Activated T-helper 9 cell treated with anti-CD3 and anti-CD28 coated beads, Interleukin-2, amount 50 U/mL, for 16 hours (primary cell): Measurements from ENCODE around the gene OR51V1.
"Not testable (repeated sequence)": the region's sequence is repeated elsewhere in the genome, so short reads cannot be mapped to it uniquely, and the experiment has no call there.

Experiments
- DNase-seq: peaks from one replicate; pipeline ENCODE4 v3.0.0-alpha.2; 2020; ENCODE audit warnings: low read depth

The OR51V1 gene, protein sequence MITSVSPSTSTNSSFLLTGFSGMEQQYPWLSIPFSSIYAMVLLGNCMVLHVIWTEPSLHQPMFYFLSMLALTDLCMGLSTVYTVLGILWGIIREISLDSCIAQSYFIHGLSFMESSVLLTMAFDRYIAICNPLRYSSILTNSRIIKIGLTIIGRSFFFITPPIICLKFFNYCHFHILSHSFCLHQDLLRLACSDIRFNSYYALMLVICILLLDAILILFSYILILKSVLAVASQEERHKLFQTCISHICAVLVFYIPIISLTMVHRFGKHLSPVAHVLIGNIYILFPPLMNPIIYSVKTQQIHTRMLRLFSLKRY

GRCh38 chr11:5200582-5200981 is at the start of gene OR51V1:
OR51V1 (minus strand) TSS chr11:5200682; CDS start chr11:5200682, 0 bp downstream.
- DNase-seq, result no peak

GRCh38 chr11:5249807-5250396 is 49.4 kb upstream of the OR51V1 start, which contains the start of gene HBG1:
HBG1 (minus strand) TSS chr11:5249857; CDS start chr11:5249804, 53 bp downstream.
- not testable (repeated sequence) for DNase-seq

- DNase-seq, result not testable (repeated sequence)
These were observed 48.0 kb upstream of the OR51V1 start for GRCh38 chr11:5248498-5248897.

GRCh38 chr11:5247472-5248192 is 47.1 kb upstream of the OR51V1 start:
- DNase-seq, result no peak

- no peak for DNase-seq
These were observed 46.4 kb upstream of the OR51V1 start for GRCh38 chr11:5246772-5247471.

- no peak for DNase-seq
These were observed 44.7 kb upstream of the OR51V1 start for GRCh38 chr11:5245155-5245554.

DNA sequence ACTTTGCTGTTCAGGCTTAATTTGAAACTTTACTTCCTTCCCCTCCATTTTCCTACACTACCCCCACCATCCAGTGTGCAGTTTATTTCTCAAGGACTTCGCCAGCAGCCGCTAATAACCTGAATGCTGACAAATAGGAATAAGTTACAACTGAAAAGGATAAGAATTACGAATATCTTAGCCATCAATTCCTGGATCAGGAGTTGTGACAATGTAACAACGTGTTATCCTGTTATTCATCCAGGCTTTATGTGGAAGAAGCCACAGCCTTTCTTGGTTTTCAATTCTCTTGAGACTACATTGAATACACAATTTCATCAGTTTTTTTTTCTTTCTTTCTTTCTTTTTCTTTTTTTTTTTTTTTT is 43.3 kb upstream of the OR51V1 start:
- no peak for DNase-seq

DNA sequence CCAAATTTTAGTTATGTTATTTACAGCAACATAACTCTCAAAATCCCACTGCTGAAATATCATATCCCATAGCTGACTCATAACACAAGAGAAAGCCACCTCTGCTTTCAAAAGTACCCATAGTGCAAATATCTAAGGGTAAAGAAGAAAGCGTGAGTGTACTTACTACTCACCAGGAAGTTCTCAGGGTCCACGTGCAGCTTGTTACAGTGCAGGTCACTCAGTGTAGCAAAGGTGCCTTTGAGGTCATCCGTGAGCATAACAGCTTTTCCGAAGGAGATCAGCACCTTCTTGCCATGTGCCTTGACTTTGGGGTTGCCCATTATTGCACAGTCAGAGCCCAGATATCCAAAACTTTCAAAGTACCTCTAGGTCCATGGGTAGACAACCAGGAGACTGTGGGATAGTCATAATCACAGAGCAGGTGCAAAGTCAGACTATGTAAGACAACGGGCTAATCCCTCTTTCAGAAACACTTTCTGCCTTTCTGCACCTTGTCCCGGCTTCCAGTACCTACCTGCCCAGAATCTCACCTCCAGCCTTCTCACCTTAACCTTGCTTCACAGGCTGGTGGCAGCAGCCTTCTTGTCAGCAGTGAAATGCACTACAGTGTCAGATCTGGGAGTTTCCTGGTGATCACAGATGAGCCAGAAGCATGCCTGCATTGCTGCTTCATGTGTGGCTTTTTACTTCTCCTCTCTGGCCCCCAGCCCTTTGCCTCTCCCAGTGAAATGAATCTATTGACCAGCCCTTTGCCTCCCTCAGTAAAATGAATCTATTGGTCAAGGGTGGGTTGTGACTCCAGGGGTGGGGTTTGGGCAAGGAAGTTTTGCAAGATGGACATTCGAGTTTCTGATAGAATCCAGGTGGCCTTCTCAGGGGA is 42.7 kb upstream of the OR51V1 start:
- no peak for DNase-seq

DNA sequence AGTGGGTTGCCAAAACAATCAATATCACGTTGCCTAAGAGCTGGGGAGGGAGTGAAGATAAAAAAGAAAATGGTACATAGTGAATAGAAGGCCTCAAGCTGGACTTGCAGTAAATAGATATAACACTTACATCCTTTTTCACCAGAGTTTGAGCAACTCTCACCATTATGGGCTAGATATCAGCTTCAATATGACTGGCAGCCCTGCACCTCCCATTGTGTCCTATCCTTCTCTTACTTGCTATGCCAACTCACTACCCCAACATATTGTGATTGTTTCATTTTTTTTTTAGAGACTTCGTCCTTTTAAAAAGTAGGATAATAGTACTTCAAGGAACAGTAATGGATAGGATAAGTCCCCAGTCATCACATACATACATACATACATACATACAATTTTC is 41.7 kb upstream of the OR51V1 start:
- no peak for DNase-seq

GRCh38 chr11:5241458-5241857 is 41.0 kb upstream of the OR51V1 start:
- DNase-seq, result no peak

GRCh38 chr11:5240458-5240857 is 40.0 kb upstream of the OR51V1 start:
- no peak for DNase-seq

GRCh38 chr11:5240056-5240455 is 39.6 kb upstream of the OR51V1 start:
- no peak for DNase-seq

DNA sequence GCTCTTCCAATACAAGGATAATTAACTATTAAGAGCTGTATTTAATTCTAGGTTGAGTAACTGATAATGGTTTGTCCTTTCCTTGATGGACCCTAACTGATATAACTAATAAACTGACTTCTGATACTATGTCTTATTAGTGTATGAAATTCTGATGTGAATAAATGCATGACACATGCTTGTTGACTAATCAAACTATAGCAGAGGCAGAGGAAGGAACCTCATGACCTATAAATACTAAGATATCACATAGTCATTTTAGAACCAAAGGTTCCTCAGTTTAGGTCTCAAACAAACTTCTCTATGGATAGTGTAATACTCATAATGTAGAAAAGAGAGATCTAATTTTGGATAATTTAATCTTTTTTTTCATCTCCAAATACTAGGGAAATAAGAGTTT is 38.6 kb upstream of the OR51V1 start:
- no peak for DNase-seq

DNA sequence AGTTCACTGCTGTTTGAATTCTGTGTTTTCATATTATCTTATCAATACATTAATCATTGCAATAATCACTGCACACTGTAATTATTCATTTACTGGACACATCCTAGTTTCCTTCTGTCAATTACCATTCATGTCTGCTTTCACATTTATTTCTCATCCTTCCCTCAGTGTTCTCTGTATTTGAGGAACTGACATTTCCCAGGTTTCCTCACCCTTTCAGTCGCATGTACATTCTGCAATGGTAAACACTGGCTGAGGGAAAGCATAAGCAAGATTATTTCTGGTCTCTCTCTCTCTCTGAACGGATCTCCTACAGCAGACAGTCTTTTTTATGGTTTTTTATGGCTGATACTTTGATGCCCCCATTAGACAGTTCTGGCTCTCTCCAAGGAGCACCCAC is 38.0 kb upstream of the OR51V1 start:
- DNase-seq, result no peak

DNA sequence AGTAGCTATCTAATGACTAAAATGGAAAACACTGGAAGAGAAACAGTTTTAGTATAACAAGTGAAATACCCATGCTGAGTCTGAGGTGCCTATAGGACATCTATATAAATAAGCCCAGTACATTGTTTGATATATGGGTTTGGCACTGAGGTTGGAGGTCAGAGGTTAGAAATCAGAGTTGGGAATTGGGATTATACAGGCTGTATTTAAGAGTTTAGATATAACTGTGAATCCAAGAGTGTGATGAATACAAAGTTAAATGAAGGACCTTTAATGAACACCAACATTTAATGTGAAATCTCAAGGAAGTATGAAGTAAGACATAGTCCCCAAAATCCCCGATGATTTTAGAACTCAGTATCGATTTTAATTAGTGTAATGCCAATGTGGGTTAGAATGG is 36.9 kb upstream of the OR51V1 start:
- DNase-seq, result no peak

DNA sequence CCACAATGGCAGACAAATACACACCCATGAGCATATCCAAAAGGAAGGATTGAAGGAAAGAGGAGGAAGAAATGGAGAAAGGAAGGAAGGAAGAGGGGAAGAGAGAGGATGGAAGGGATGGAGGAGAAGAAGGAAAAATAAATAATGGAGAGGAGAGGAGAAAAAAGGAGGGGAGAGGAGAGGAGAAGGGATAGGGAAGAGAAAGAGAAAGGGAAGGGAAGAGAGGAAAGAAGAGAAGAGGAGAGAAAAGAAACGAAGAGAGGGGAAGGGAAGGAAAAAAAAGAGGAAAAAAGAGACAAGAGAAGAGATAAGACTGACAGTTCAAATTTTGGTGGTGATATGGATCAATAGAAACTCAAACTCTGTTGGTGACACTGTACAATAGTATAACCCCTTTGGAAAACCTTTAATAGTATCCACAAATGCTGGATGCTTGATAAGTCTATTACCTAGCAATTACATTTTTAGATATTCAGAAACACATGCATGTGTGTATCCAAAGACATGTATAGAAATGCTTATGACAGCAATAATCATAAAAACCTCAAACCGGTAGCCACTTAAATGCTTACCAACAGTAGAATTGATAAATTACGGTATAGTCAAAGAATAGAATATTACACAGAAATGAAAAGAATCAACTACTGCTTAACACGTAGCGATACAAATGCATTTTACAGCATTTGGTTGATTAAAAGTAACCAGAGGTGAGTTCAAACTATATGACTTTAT is 35.0 kb upstream of the OR51V1 start:
- DNase-seq, result no peak

- no peak for DNase-seq
These were observed 33.9 kb upstream of the OR51V1 start, which contains the start of gene HBD for GRCh38 chr11:5234381-5234834. HBD (minus strand) TSS chr11:5234483; CDS start chr11:5234433, 50 bp downstream.

GRCh38 chr11:5233307-5233706 is 32.8 kb upstream of the OR51V1 start:
- DNase-seq, result no peak

DNA sequence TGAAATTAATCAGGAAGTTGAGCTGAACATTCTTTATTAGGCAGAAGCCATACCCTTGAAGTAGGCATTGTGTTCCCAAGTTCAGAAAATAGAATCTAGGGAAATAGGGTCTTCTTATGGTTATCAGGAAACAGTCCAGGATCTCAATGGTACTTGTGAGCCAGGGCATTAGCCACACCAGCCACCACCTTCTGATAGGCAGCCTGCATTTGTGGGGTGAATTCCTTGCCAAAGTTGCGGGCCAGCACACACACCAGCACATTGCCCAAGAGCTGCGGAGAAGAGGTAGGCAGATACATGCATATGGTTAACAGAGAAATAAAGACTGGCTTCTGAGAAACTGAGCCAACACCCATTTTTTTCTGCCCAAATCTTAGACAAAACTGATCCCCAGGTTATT is 32.3 kb upstream of the OR51V1 start:
- DNase-seq, result no peak

- no peak for DNase-seq
These were observed 31.7 kb upstream of the OR51V1 start for GRCh38 chr11:5232176-5232575.

DNA sequence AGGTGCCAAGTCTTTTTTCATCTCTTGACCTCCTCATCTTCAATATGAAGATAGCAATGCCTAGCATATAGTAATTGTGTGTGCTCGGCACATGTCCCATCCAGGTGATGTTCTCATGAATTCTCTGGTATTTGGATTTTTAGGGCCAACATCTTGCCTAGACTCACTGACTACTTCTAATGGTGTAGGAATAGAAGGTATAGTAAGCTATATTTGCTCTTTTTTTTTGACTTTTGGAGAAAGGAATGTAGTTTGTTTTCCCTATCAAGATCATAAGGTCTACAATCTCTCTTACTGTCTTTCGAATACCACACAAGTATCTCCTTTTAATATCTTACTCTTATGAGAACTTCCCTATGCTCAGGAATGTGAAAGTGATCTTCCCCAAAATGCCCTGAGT is 30.6 kb upstream of the OR51V1 start:
- no peak for DNase-seq
